Activated B cell treated with CpG ODN at 0.5 μM for 24 hours (primary cell): ENCODE measurements around the gene NCBP3. TPM values are rescaled to one million over a fixed set of nuclear protein-coding genes. Genes with fewer than 3 reads are reported as not detected.

ENCODE experiments used
- ATAC-seq: fragments of 200-7000 bp; cut with Tn5 transposase; one replicate; pipeline ENCODE4 v1.10.0; 2021; ENCODE audit warnings: low read depth, mild to moderate bottlenecking, moderate library complexity
- CTCF ChIA-PET: fragments of 350-600 bp; sonication (Branson Sonifier 250); formaldehyde crosslinking; loops from one replicate; lab custom pipeline; 2021; ENCODE audit warnings: antibody characterized with exemption; lab: Charles Lee
- POLR2A ChIA-PET: fragments of 350-600 bp; sonication (Branson Sonifier 250); formaldehyde crosslinking; loops from one replicate; lab custom pipeline; 2021; ENCODE audit warnings: antibody characterized with exemption; lab: Charles Lee
- DNase-seq: peaks from one replicate; pipeline ENCODE4 v3.0.0; 2022
- H3K27ac Mint-ChIP-seq: one replicate; pipeline ENCODE4 v1.8.0; 2020; ENCODE audit warnings: mixed read lengths
- H3K27me3 Mint-ChIP-seq: one replicate; pipeline ENCODE4 v1.8.0; 2021; ENCODE audit warnings: mixed read lengths
- H3K36me3 Mint-ChIP-seq: one replicate; pipeline ENCODE4 v1.8.0; 2021; ENCODE audit warnings: low read depth, mixed read lengths
- H3K4me1 Mint-ChIP-seq: one replicate; pipeline ENCODE4 v1.8.0; 2021; ENCODE audit warnings: mixed read lengths
- H3K4me3 Mint-ChIP-seq: one replicate; pipeline ENCODE4 v1.8.0; 2020; ENCODE audit warnings: mild to moderate bottlenecking, mixed read lengths
- H3K9me3 Mint-ChIP-seq: one replicate; pipeline ENCODE4 v1.8.0; 2020; ENCODE audit warnings: mixed read lengths
- intact Hi-C: fragments of 100-400 bp; cut with micrococcal nuclease; formaldehyde crosslinking; loops from one replicate; pipeline ENCODE4 v1.15.1; 2024
- total RNA-seq: library from RNA; stranded (reverse); gene quantifications from 2 replicates; pipeline ENCODE4 v1.2.3, GENCODE V29; 2022
- TF ChIP-seq, protein P1 (sequence below): fragments of 200-600 bp; IDR thresholded peaks from one replicate; pipeline ENCODE4 v1.8.0; 2022; ENCODE audit warnings: antibody characterized with exemption, mild to moderate bottlenecking

Gene NCBP3
- total RNA-seq, 1 donor from 2014 or later: 49.5 TPM

DNA sequence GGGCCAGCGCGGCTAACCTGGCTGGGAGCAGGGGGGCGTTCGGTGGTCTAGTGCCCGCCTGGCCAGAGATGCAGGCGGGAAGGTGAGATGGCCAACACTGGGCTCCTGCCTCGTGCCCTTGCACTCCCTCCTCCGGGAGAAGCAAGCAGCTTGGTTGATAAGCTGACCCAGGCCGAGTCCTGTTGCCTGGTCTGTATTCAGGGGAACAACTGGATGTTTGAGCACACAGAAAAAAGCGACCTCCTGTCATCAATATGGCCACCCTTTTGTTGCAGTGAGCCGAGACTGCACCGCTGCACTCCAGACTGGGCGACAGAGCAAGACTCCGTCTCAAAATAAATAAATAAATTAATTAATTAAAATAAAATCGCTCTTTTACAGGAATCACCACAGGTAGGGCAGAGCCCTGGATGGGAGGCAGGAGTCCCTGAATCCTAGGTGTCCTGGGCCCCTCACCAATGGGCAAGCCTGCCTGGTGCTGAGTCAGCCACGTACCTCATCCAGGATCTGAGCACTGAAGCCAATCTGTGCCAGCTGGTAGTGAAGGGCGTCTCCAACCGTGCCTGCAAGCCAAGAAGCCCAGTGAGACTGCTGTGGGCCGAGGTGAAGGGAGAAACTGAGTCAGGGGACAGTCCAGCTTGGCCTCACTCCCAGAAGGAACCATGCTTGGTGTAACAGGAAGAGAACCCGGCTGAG is 90.6 kb downstream of the NCBP3 start:
- ATAC-seq (no peak), DNase-seq (no peak)
- H3K4me3 Mint-ChIP-seq: peak overlapping the region; percentile 46
- TF ChIP-seq, protein P1, sequence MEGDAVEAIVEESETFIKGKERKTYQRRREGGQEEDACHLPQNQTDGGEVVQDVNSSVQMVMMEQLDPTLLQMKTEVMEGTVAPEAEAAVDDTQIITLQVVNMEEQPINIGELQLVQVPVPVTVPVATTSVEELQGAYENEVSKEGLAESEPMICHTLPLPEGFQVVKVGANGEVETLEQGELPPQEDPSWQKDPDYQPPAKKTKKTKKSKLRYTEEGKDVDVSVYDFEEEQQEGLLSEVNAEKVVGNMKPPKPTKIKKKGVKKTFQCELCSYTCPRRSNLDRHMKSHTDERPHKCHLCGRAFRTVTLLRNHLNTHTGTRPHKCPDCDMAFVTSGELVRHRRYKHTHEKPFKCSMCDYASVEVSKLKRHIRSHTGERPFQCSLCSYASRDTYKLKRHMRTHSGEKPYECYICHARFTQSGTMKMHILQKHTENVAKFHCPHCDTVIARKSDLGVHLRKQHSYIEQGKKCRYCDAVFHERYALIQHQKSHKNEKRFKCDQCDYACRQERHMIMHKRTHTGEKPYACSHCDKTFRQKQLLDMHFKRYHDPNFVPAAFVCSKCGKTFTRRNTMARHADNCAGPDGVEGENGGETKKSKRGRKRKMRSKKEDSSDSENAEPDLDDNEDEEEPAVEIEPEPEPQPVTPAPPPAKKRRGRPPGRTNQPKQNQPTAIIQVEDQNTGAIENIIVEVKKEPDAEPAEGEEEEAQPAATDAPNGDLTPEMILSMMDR: no peak
- H3K27ac Mint-ChIP-seq: no peak overlapping the region
- CTCF ChIA-PET: interaction anchor here (1.0 to 3.3 kb wide), 2 partner anchors 9 to 18 kb away, joined by 3 to 13 read pairs; no protein-coding TSS in a partner anchor
- peaks cover 17% of the 10 kb centered on the region for H3K4me1 Mint-ChIP-seq
- H3K27me3 Mint-ChIP-seq: no peaks in the 10 kb centered on the region
- H3K36me3 Mint-ChIP-seq: no peaks in the 10 kb centered on the region
- H3K9me3 Mint-ChIP-seq: no peaks in the 10 kb centered on the region
- intact Hi-C loops: no loop called here
- POLR2A ChIA-PET: interaction anchor here (0.6 to 2.2 kb wide), 16 partner anchors 8 to 941 kb away, joined by 3 to 13 read pairs (median 4); partner anchors contain the start of genes CTNS, CYB5D2 and SHPK

DNA sequence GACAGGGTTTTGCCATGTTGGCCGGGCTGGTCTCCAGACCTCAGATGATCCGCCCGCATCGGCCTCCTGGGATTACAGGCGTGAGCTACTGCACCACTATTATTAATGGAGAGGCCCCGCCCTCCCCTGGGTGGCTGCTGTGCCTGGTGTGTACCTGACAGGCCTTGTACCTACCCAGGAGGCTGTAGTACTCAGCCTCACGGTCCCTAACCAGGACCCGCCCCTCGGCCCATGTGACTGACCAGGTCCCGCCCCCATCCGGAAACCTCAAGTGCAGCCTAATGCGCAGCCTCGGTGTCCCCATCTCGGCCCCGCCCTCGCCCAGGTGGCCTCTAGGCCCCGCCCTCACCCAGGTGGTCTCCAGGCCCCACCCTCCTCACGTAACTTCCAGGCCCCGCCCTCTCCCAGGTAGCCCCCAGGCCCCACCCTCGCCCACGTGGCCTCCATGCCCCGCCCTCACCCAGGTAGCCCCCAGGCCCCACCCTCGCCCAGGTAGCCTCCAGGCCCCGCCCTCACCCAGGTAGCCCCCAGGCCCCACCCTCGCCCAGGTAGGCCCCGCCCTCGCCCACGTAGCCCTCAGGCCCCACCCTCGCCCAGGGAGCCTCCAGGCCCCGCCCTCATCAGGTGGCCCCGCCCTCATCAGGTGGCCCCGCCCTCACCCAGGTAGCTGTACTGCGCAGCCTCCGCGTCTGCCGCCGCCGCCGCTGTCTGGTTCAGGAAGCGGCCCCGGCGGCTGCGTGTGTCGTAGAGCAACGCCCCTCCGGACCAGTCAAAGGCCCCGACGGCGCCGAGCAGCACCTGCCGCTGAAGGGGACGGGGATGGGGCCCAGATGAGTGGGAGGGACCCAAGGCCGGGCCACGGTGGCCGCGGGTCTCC is 91.3 kb downstream of the NCBP3 start:
- H3K27ac Mint-ChIP-seq: no peak overlapping the region
- H3K9me3 Mint-ChIP-seq: no peaks in the 10 kb centered on the region
- no peaks in the 10 kb centered on the region for H3K36me3 Mint-ChIP-seq
- peaks cover 21% of the 10 kb centered on the region for H3K4me1 Mint-ChIP-seq
- H3K27me3 Mint-ChIP-seq: no peaks in the 10 kb centered on the region
- DNase-seq: peak; percentile 65
- intact Hi-C loops: no loop called here
- ChIA-PET CTCF (interaction anchor here (1.0 to 3.3 kb wide), 2 partner anchors 10 to 17 kb away, joined by 3 to 13 read pairs; no protein-coding TSS in a partner anchor), POLR2A (interaction anchor here (0.6 to 2.2 kb wide), 15 partner anchors 9 to 941 kb away, joined by 3 to 13 read pairs (median 4); partner anchors contain the start of genes CTNS, CYB5D2 and SHPK)
- peak overlapping the region; percentile 53 for H3K4me3 Mint-ChIP-seq
- TF ChIP-seq, protein P1: no peak
- ATAC-seq: peak; percentile 97

DNA sequence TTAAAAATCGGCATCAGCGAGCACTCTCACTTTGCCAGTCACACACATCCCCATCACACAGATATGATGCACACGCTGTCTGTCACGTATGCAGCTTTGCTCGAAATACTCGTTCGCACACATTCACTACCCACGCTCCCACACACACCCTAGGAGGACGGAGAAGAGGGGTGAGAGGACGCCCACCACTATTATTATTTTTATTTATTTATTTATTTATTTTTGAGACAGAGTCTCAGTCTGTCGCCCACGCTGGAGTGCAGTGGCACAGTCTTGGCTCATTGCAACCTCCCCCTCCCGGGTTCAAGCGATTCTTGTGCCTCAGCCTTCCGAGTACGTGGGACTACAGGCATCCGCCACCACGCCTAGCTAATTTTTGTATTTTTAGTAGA is 92.0 kb downstream of the NCBP3 start:
- DNase-seq (no peak), ATAC-seq (no peak)
- H3K27me3 Mint-ChIP-seq: no peaks in the 10 kb centered on the region
- H3K9me3 Mint-ChIP-seq: no peaks in the 10 kb centered on the region
- no peak overlapping the region for H3K27ac Mint-ChIP-seq
- POLR2A ChIA-PET: interaction anchor here (1.4 kb wide), 1 partner anchor 14 kb away, joined by 4 read pairs; no protein-coding TSS in a partner anchor
- H3K36me3 Mint-ChIP-seq: no peaks in the 10 kb centered on the region
- TF ChIP-seq, protein P1: no peak
- H3K4me1 Mint-ChIP-seq: peaks cover 21% of the 10 kb centered on the region
- CTCF ChIA-PET: interaction anchor here (3.3 kb wide), 1 partner anchor 16 kb away, joined by 13 read pairs; no protein-coding TSS in a partner anchor
- intact Hi-C loops: no loop called here
- H3K4me3 Mint-ChIP-seq: no peak overlapping the region

DNA sequence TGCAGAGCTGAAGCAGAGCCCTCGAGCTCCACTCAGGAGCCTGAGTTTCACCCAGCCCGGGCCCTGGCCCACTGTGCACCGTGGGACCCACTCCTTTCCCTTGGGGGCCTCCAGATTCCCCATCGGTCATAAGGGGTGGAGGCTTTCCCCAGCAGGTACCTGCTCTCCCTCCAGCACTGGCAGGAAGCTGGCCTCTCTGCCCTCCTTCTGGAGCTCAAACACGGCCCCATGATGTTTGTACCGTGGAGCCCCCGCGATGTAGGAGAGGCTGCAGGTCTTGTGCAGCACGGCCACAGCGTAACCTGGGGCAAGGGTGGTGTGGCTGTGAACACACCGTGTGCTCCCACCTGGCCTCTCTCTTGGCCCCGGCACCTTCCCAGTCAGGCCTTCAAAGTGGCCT is 92.4 kb downstream of the NCBP3 start:
- CTCF ChIA-PET: interaction anchor here (3.3 kb wide), 1 partner anchor 16 kb away, joined by 13 read pairs; no protein-coding TSS in a partner anchor
- peaks cover 3% of the 10 kb centered on the region for H3K27me3 Mint-ChIP-seq
- H3K4me3 Mint-ChIP-seq: no peak overlapping the region
- ATAC-seq (no peak), DNase-seq (no peak)
- no peak overlapping the region for H3K27ac Mint-ChIP-seq
- peaks cover 21% of the 10 kb centered on the region for H3K4me1 Mint-ChIP-seq
- intact Hi-C loops: no loop called here
- POLR2A ChIA-PET: no interaction called here
- TF ChIP-seq, protein P1: no peak
- H3K36me3 Mint-ChIP-seq: no peaks in the 10 kb centered on the region
- H3K9me3 Mint-ChIP-seq: no peaks in the 10 kb centered on the region

Other genes with a start within 250 kb of the NCBP3 start
- 3.2 and 5.4 TPM in 2 replicates for gene TRPV1, start 236.8 kb downstream of the NCBP3 start, total RNA-seq
- gene SHPK, start 210.0 kb downstream of the NCBP3 start, total RNA-seq: 8.1 and 9.5 TPM in 2 replicates
- 12.8 and 13.5 TPM in 2 replicates for gene CTNS, start 209.5 kb downstream of the NCBP3 start, total RNA-seq
- 15.1 and 16.4 TPM in 2 replicates for gene TAX1BP3, start 177.7 kb downstream of the NCBP3 start, total RNA-seq
- gene EMC6, start 177.4 kb downstream of the NCBP3 start, total RNA-seq: 33.8 and 38.0 TPM in 2 replicates
- 295 and 349 TPM in 2 replicates for gene P2RX5, start 150.1 kb downstream of the NCBP3 start, total RNA-seq
- 6.4 and 6.7 TPM in 2 replicates for gene HASPIN, start 122.3 kb downstream of the NCBP3 start, total RNA-seq
- gene ITGAE, start 45.1 kb downstream of the NCBP3 start, total RNA-seq: 42.9 and 45.3 TPM in 2 replicates
- 4.3 and 6.1 TPM in 2 replicates for gene CAMKK1, start 46.8 kb upstream of the NCBP3 start, total RNA-seq
- gene P2RX1, start 70.2 kb upstream of the NCBP3 start, total RNA-seq: 22.0 and 26.0 TPM in 2 replicates
- gene ATP2A3, start 118.2 kb upstream of the NCBP3 start, total RNA-seq: 458 and 541 TPM in 2 replicates